ENCODE data around the gene MYO19. TPM values are rescaled to one million over a fixed set of nuclear protein-coding genes. Genes with fewer than 3 reads are reported as not detected.

The MYO19 gene
- total and polyA plus RNA-seq, 2 of the 8 experiments (the other 6 are each of a cell fraction or from before 2014, with no cell fraction given), result 126 to 163 TPM

DNA sequence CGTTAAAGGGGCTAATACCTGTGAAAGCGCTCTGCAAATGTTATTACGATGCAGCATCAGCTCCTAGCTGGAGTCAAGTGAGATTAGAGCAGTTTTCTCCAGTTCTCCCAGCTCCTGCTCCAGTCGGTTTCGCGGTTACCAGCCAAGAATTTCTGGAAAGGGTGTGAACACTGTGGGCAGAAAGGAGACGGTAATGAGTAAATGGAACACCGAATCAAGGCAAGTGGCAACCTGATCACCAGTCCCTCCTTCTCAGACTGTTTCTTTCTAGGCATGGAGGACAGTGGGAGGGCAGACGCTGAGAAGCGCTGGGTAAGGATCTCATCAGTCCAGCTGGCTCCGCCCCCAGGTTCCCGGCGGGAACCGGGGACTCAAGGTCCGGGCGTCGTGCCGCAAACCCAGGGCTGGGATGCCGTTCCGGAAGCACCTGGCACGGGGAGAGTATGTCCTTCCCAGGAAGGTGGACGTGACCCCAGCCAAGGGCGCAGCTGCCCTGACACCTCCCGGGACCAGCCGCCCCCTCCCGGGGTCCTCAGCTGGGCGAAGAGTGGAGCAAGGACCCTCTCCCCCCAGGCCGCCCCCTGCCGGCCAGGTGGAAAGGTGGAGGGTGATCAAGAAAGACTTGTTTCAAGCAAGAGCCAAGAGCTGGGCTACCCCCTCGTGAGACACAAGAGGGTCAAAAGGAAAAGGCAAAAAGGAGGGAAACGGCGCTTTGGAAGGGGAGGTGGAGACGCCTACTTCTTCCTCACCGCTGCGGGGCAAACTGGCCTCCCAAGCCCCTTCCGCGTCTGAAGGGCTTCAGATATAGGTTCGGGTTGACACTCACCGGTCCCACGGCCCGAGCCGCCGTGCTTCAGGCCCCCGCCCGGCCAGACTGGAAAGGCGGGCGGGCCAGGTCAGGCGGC lies 481 bp downstream of the MYO19 start (continued):
- peak; percentile 72 for TF ChIP-seq MAX (IDR thresholded peaks at IDR 0.05)
- TF ChIP-seq YY1 (IDR thresholded peaks at IDR 0.05; ENCODE audit: low read depth, low read length), result 0 out of 2 replicates have a peak, but pooled peaks have one; percentile 37
- TF ChIP-seq SP1 (IDR thresholded peaks at IDR 0.05; ENCODE audit: low read depth, low read length), result 0 out of 2 replicates have a peak, but pooled peaks have one; percentile 44
- TF ChIP-seq POLR2A (IDR thresholded peaks at IDR 0.05; ENCODE audit: control extremely low read depth in 1 of 2, low read depth in 2 of 2, low read length in 2 of 2), result peak in 1 of 2 experiments; percentile 67; a peak in 2 of 3 replicates
- peak; percentile 45 for TF ChIP-seq PHF8 (conservative IDR thresholded peaks at IDR 0.05; ENCODE audit: low read depth, low read length)
- TF ChIP-seq KDM4A (IDR thresholded peaks at IDR 0.05; ENCODE audit: low read depth, low read length, severe bottlenecking), result no peak
- peak; percentile 48 for TF ChIP-seq TBP (IDR thresholded peaks at IDR 0.05; ENCODE audit: low read depth, low read length)
- no peak for TF ChIP-seq BCL11A (IDR thresholded peaks at IDR 0.05; ENCODE audit: low read depth in 2 of 2, low read length in 2 of 2)
- TF ChIP-seq E2F6 (IDR thresholded peaks at IDR 0.05), result peak; percentile 87
- TF ChIP-seq KDM1A (IDR thresholded peaks at IDR 0.05; ENCODE audit: borderline replicate concordance, low read length), result peak; percentile 52; the same call in 1 of the 2 replicates
- peak; percentile 27 to 52; a peak in 1 of 4 replicates for TF ChIP-seq SIN3A (conservative IDR thresholded peaks at IDR 0.05 in 1 of 2, IDR thresholded peaks at IDR 0.05 in 1 of 2; ENCODE audit: low read depth in 1 of 2, low read length in 2 of 2)

Data from H1 (cell line).